SK-N-SH (cell line): ENCODE data around the gene CR1.

Source experiments
- CTCF ChIP-seq: fragments of 200-600 bp; sonication (generic); IDR thresholded peaks from 2 replicates; pipeline ENCODE4 v1.6.1; 2017; ENCODE audit warnings: antibody characterized with exemption, mild to moderate bottlenecking, moderate library complexity
- EP300 ChIP-seq, 2 experiments: IDR thresholded peaks; 2 replicates each; pipeline versions ENCODE4 v1.4.0 to v1.6.1; 2012; ENCODE audit warnings: borderline replicate concordance in 1 of 2, low read depth in 1 of 2, low read length in 1 of 2
- EZH2phosphoT487 ChIP-seq: fragments of 200-600 bp; sonication (generic); IDR thresholded peaks from 2 replicates; pipeline ENCODE4 v1.6.1; 2017; ENCODE audit warnings: low read depth, mixed run types, mild to moderate bottlenecking, antibody characterized with exemption, moderate library complexity, borderline replicate concordance
- JUND ChIP-seq: IDR thresholded peaks from 2 replicates; pipeline ENCODE4 v1.4.0; 2012
- MXI1 ChIP-seq: IDR thresholded peaks from 2 replicates; pipeline ENCODE4 v1.6.1; 2012; ENCODE audit warnings: mild to moderate bottlenecking, low read depth, low read length, improper control_type of control experiment
- NRF1 ChIP-seq: IDR thresholded peaks from 2 replicates; pipeline ENCODE4 v1.6.1; 2012; ENCODE audit warnings: low read depth, mild to moderate bottlenecking, low read length
- POLR2AphosphoS5 ChIP-seq: IDR thresholded peaks from 2 replicates; pipeline ENCODE4 v1.6.1; 2012; ENCODE audit warnings: low read depth, low read length
- SIN3A ChIP-seq: IDR thresholded peaks from 2 replicates; pipeline ENCODE4 v1.6.1; 2012; ENCODE audit warnings: low read depth, mild to moderate bottlenecking, low read length, moderate library complexity, borderline replicate concordance
- USF1 ChIP-seq: IDR thresholded peaks from 2 replicates; pipeline ENCODE4 v1.4.0; 2012; ENCODE audit warnings: low read depth, borderline replicate concordance
- USF2 ChIP-seq: fragments of 150-350 bp; IDR thresholded peaks from 2 replicates; pipeline ENCODE4 v1.6.1; 2017; ENCODE audit warnings: antibody characterized with exemption, low read length, low read depth, borderline replicate concordance
- ZBTB33 ChIP-seq: IDR thresholded peaks from 2 replicates; pipeline ENCODE4 v1.4.0; 2012; ENCODE audit warnings: low read depth, borderline replicate concordance

- TF ChIP-seq JUND (no peak), CTCF (no peak), EZH2phosphoT487 (no peak), POLR2AphosphoS5 (no peak), MXI1 (no peak), USF1 (no peak), NRF1 (no peak), USF2 (no peak), EP300 (IDR thresholded peaks at IDR 0.05; ENCODE audit: borderline replicate concordance in 1 of 2, low read depth in 1 of 2, low read length in 1 of 2) (no peak), ZBTB33 (no peak), SIN3A (no peak)
These were observed 85.7 kb downstream of the CR1 start for GRCh38 chr1:207581496-207582153.
